MCF 10A (cell line): ENCODE results near the gene STK24. TPM values are rescaled to one million over a fixed set of nuclear protein-coding genes. Genes with fewer than 3 reads are reported as not detected.

ENCODE experiments used
- BruUV-seq: library from RNA; stranded (reverse); fragments of 400-500 nt; replicated peaks from 2 replicates; lab custom pipeline; 2021; lab: Mats Ljungman, UMichigan
- CTCF ChIA-PET: fragments of 300-600 bp; sonication (Branson Sonifier 250); formaldehyde crosslinking; extraction: SDS; loops from one replicate; lab custom pipeline; 2021; ENCODE audit warnings: antibody characterized with exemption, inconsistent platforms; lab: Yijun Ruan, JAX
- POLR2A ChIA-PET: fragments of 300-600, 350-650 bp; sonication (Branson Sonifier 250); formaldehyde crosslinking; extraction: SDS; loops from one replicate; lab custom pipeline; 2020; ENCODE audit warnings: antibody characterized with exemption, inconsistent platforms; lab: Yijun Ruan, JAX
- DNase-seq: peaks from one replicate; pipeline ENCODE4 v3.0.0-alpha.2; 2018; ENCODE audit not compliant: unreplicated experiment
- H3K27ac Mint-ChIP-seq: one replicate; pipeline ENCODE4 v1.8.0; 2022; ENCODE audit warnings: mild to moderate bottlenecking, low read depth, mixed read lengths; ENCODE audit not compliant: unreplicated experiment
- H3K27me3 Mint-ChIP-seq: one replicate; pipeline ENCODE4 v1.8.0; 2022; ENCODE audit warnings: mixed read lengths; ENCODE audit not compliant: insufficient read depth, unreplicated experiment
- H3K36me3 Mint-ChIP-seq: one replicate; pipeline ENCODE4 v1.8.0; 2022; ENCODE audit warnings: mild to moderate bottlenecking, moderate library complexity, mixed read lengths; ENCODE audit not compliant: insufficient read depth, unreplicated experiment
- H3K4me1 Mint-ChIP-seq: one replicate; pipeline ENCODE4 v1.8.0; 2022; ENCODE audit warnings: mixed read lengths; ENCODE audit not compliant: insufficient read depth, unreplicated experiment
- H3K4me3 Mint-ChIP-seq: one replicate; pipeline ENCODE4 v1.8.0; 2022; ENCODE audit warnings: mild to moderate bottlenecking, moderate library complexity, mixed read lengths; ENCODE audit not compliant: unreplicated experiment
- H3K9me3 Mint-ChIP-seq: one replicate; pipeline ENCODE4 v1.8.0; 2022; ENCODE audit warnings: mixed read lengths; ENCODE audit not compliant: unreplicated experiment
- CTCF ChIP-seq: fragments of 200-600 bp; IDR thresholded peaks from one replicate; pipeline ENCODE4 v1.8.0; 2022; ENCODE audit warnings: antibody characterized with exemption, mild to moderate bottlenecking; ENCODE audit not compliant: unreplicated experiment
- intact Hi-C: fragments of 100-400 bp; cut with micrococcal nuclease; formaldehyde crosslinking; loops from 2 replicates; pipeline ENCODE4 v1.14.1; 2022
- total RNA-seq: library from RNA; stranded (reverse); gene quantifications from 2 replicates; pipeline ENCODE4 v1.2.3, GENCODE V29; 2022

STK24 gene
- total RNA-seq, 1 experiment from 2014 or later = 200 TPM

- H3K36me3 Mint-ChIP-seq = peaks cover 18% of the 10 kb centered on the region
- ChIA-PET CTCF (interaction anchor here (0.6 to 2.0 kb wide), 9 partner anchors 9 to 237 kb away, joined by 3 to 6 read pairs (median 3); no protein-coding TSS in a partner anchor), POLR2A (interaction anchor here (0.6 to 5.7 kb wide), 15 partner anchors 11 to 532 kb away, joined by 3 to 79 read pairs (median 4); partner anchors contain the start of gene STK24)
- H3K4me3 Mint-ChIP-seq = peak overlapping the region; percentile 12
- H3K9me3 Mint-ChIP-seq = no peaks in the 10 kb centered on the region
- BruUV-seq = TSS peak; percentile 81
- peak; percentile 87 for DNase-seq
- H3K27me3 Mint-ChIP-seq = no peaks in the 10 kb centered on the region
- intact Hi-C loops = loop anchor here (1.0 to 2.0 kb wide), 2 partner anchors 25 to 65 kb away; no protein-coding TSS in a partner anchor
- H3K27ac Mint-ChIP-seq = peak overlapping the region; percentile 87
- TF ChIP-seq CTCF = no peak
- peaks cover 56% of the 10 kb centered on the region for H3K4me1 Mint-ChIP-seq
Measured at GRCh38 chr13:98509271-98510155, 67.4 kb downstream of the STK24 start.

DNA sequence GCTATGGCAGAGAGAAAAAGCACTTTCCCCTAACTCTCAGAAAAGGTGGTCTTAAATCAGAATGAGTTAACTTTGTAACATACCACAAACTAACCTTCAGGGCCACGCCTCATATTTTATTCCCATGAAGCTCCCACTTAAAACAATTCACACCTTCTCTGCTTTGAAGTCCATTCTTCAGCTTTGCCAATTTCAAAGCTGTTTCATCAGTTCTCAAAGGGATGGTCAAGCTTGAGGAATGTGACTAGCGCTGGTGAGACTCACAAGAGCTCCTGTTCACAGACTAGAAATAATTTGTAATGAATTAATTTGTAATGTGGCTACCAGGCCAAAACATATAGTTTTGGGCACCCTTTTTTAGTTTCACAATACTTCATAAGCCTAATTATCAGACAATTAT lies 68.2 kb downstream of the STK24 start:
- TF ChIP-seq CTCF = no peak
- DNase-seq = peak; percentile 70
- Mint-ChIP-seq H3K36me3 (peaks cover 10% of the 10 kb centered on the region), H3K4me1 (peaks cover 62% of the 10 kb centered on the region), H3K27ac (peak overlapping the region; percentile 87), H3K9me3 (no peaks in the 10 kb centered on the region), H3K4me3 (peak overlapping the region; percentile 4), H3K27me3 (no peaks in the 10 kb centered on the region)
- intact Hi-C loops = loop anchor here (1.0 to 2.0 kb wide), 2 partner anchors 24 to 66 kb away; no protein-coding TSS in a partner anchor
- no TSS peak for BruUV-seq
- POLR2A ChIA-PET = interaction anchor here (0.6 to 5.7 kb wide), 13 partner anchors 10 to 531 kb away, joined by 3 to 79 read pairs (median 8); partner anchors contain the start of gene STK24
- CTCF ChIA-PET = interaction anchor here (0.6 to 2.0 kb wide), 5 partner anchors 24 to 654 kb away, joined by 3 to 6 read pairs (median 5); no protein-coding TSS in a partner anchor

DNA sequence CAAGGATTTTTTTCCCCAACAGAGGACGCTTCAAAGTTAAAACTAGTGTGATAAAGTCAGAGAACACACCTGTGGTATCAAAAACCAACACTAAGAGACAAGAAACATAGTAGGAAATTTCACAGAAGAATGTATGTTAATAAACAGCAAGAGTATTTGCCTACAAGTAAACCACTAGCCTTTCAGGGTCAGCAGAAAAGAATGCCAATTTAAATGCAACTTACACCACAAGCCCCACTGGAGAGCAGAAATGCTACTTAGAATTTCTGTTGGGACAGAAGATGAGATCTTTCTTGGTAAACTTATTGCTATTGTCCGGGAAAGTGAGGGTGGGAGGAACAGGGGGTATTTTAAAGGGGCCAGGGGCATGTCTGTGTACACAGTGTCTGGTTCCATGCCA lies 68.6 kb downstream of the STK24 start:
- DNase-seq = no peak
- H3K27ac Mint-ChIP-seq = peak overlapping the region; percentile 87
- no peaks in the 10 kb centered on the region for H3K27me3 Mint-ChIP-seq
- peaks cover 62% of the 10 kb centered on the region for H3K4me1 Mint-ChIP-seq
- ChIA-PET POLR2A (interaction anchor here (0.8 to 5.7 kb wide), 11 partner anchors 10 to 530 kb away, joined by 3 to 79 read pairs (median 10); partner anchors contain the start of gene STK24), CTCF (interaction anchor here (0.7 to 2.2 kb wide), 5 partner anchors 24 to 654 kb away, joined by 3 to 10 read pairs (median 5); no protein-coding TSS in a partner anchor)
- H3K36me3 Mint-ChIP-seq = peaks cover 8% of the 10 kb centered on the region
- no peaks in the 10 kb centered on the region for H3K9me3 Mint-ChIP-seq
- intact Hi-C loops = loop anchor here (2.0 kb wide), 1 partner anchor 67 kb away; no protein-coding TSS in a partner anchor
- TF ChIP-seq CTCF = no peak
- no peak overlapping the region for H3K4me3 Mint-ChIP-seq
- BruUV-seq = no TSS peak
